ENCODE results near the gene CLNS1A. TPM values are rescaled to one million over a fixed set of nuclear protein-coding genes. Genes with fewer than 3 reads are reported as not detected.
A peak's percentile ranks its signal among the peaks of the same experiment; 100 is the strongest.

The CLNS1A gene
- total RNA-seq, 1 experiment from 2014 or later = 135 TPM

- no TSS peak for BruUV-seq (replicated peaks)
- no peak for TF ChIP-seq CTCF (IDR thresholded peaks at IDR 0.05; ENCODE audit: unreplicated experiment)
- peaks cover 51% of the 10 kb centered on the region for H3K36me3 Mint-ChIP-seq (ENCODE audit: insufficient read depth, unreplicated experiment)
- H3K4me1 Mint-ChIP-seq (ENCODE audit: insufficient read depth, unreplicated experiment) = peaks cover 14% of the 10 kb centered on the region
- no peak overlapping the region for H3K4me3 Mint-ChIP-seq (ENCODE audit: unreplicated experiment)
- H3K27ac Mint-ChIP-seq (ENCODE audit: low read depth, unreplicated experiment) = no peak overlapping the region
- H3K27me3 Mint-ChIP-seq (ENCODE audit: insufficient read depth, unreplicated experiment) = no peaks in the 10 kb centered on the region
- ChIA-PET POLR2A (interaction anchor here (3.1 kb wide), 1 partner anchor 8 kb away, joined by 23 read pairs; no protein-coding TSS in a partner anchor), CTCF (interaction anchor here (0.5 to 4.8 kb wide), 2 partner anchors 14 to 46 kb away, joined by 3 to 37 read pairs; no protein-coding TSS in a partner anchor)
- no peak for DNase-seq (ENCODE audit: unreplicated experiment)
- intact Hi-C loops (cut with micrococcal nuclease) = no loop called here
- H3K9me3 Mint-ChIP-seq (ENCODE audit: unreplicated experiment) = no peaks in the 10 kb centered on the region
Observed at GRCh38 chr11:77604281-77604680, 33.3 kb downstream of the CLNS1A start.

GRCh38 chr11:77602381-77603088 lies 35.1 kb downstream of the CLNS1A start:
- no peaks in the 10 kb centered on the region for H3K27me3 Mint-ChIP-seq (ENCODE audit: insufficient read depth, unreplicated experiment)
- H3K4me1 Mint-ChIP-seq (ENCODE audit: insufficient read depth, unreplicated experiment) = peaks cover 14% of the 10 kb centered on the region
- peak overlapping the region; percentile 49 for H3K27ac Mint-ChIP-seq (ENCODE audit: low read depth, unreplicated experiment)
- intact Hi-C loops (cut with micrococcal nuclease) = no loop called here
- no peaks in the 10 kb centered on the region for H3K9me3 Mint-ChIP-seq (ENCODE audit: unreplicated experiment)
- TF ChIP-seq CTCF (IDR thresholded peaks at IDR 0.05; ENCODE audit: unreplicated experiment) = no peak
- ChIA-PET CTCF (interaction anchor here (0.7 to 4.8 kb wide), 9 partner anchors 11 to 962 kb away, joined by 3 to 37 read pairs (median 3); partner anchors contain the start of gene MYO7A), POLR2A (interaction anchor here (0.6 to 3.1 kb wide), 9 partner anchors 9 to 418 kb away, joined by 3 to 23 read pairs (median 3); partner anchors contain the start of gene AQP11)
- H3K36me3 Mint-ChIP-seq (ENCODE audit: insufficient read depth, unreplicated experiment) = peaks cover 40% of the 10 kb centered on the region
- DNase-seq (ENCODE audit: unreplicated experiment) = peak; percentile 74
- no TSS peak for BruUV-seq (replicated peaks)
- no peak overlapping the region for H3K4me3 Mint-ChIP-seq (ENCODE audit: unreplicated experiment)

GRCh38 chr11:77598195-77598594 lies 39.4 kb downstream of the CLNS1A start:
- DNase-seq (ENCODE audit: unreplicated experiment) = no peak
- H3K27me3 Mint-ChIP-seq (ENCODE audit: insufficient read depth, unreplicated experiment) = no peaks in the 10 kb centered on the region
- POLR2A ChIA-PET = interaction anchor here (0.7 to 1.4 kb wide), 2 partner anchors 9 to 36 kb away, joined by 3 to 4 read pairs; partner anchors contain the start of gene AQP11

More at GRCh38 chr11:77598195-77598594, 39.4 kb downstream of the CLNS1A start:
- intact Hi-C loops (cut with micrococcal nuclease) = no loop called here
- no peaks in the 10 kb centered on the region for H3K9me3 Mint-ChIP-seq (ENCODE audit: unreplicated experiment)
- TF ChIP-seq CTCF (IDR thresholded peaks at IDR 0.05; ENCODE audit: unreplicated experiment) = no peak
- no peak overlapping the region for H3K4me3 Mint-ChIP-seq (ENCODE audit: unreplicated experiment)
- no peak overlapping the region for H3K27ac Mint-ChIP-seq (ENCODE audit: low read depth, unreplicated experiment)
- BruUV-seq (replicated peaks) = no TSS peak
- peaks cover 14% of the 10 kb centered on the region for H3K4me1 Mint-ChIP-seq (ENCODE audit: insufficient read depth, unreplicated experiment)
- CTCF ChIA-PET = interaction anchor here (0.6 kb wide), 1 partner anchor 524 kb away, joined by 3 read pairs; no protein-coding TSS in a partner anchor
- H3K36me3 Mint-ChIP-seq (ENCODE audit: insufficient read depth, unreplicated experiment) = peaks cover 21% of the 10 kb centered on the region

Data from MCF 10A (cell line).